Measurements from ENCODE around the gene CGB8.

CGB8 gene

DNA sequence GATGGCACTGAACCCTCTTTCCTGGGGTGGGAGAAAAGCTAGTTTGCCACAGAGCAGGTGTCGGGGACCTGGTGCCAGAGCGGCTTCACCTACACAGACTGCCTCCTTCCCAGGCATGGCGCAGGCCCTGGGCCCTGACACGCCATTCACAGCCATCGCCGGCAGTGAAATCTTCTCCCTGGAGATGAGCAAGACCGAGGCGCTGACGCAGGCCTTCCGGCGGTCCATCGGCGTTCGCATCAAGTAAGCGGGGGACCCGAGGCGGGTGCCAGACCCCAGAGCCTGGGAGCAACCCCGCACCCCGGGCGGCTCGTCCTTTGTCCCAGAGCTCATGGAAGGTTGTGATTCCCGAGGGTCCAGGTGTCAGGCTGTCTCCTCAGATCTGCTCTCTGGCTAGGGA lies 42.0 kb downstream of the CGB8 start:
- no peak overlapping the region for H3K27ac ChIP-seq (ENCODE audit: low read length)
- no peaks in the 10 kb centered on the region for H3K4me1 ChIP-seq (ENCODE audit: control insufficient read depth, insufficient read depth, low read length)
- no peak overlapping the region for H3K4me3 ChIP-seq (ENCODE audit: low read length)
- H3K36me3 ChIP-seq (ENCODE audit: control insufficient read depth, insufficient read depth, low read length) = peaks cover 43% of the 10 kb centered on the region
- no peaks in the 10 kb centered on the region for H3K9me3 ChIP-seq (ENCODE audit: control insufficient read depth, insufficient read depth, low read length)
- no peaks in the 10 kb centered on the region for H3K27me3 ChIP-seq (ENCODE audit: control insufficient read depth, insufficient read depth, low read length)
- no CpG with 5 or more reads among the region's 22 CpGs for WGBS (ENCODE audit: insufficient coverage, insufficient read length)
- DNase-seq (ENCODE audit: low read depth, low spot score) = no peak

DNA sequence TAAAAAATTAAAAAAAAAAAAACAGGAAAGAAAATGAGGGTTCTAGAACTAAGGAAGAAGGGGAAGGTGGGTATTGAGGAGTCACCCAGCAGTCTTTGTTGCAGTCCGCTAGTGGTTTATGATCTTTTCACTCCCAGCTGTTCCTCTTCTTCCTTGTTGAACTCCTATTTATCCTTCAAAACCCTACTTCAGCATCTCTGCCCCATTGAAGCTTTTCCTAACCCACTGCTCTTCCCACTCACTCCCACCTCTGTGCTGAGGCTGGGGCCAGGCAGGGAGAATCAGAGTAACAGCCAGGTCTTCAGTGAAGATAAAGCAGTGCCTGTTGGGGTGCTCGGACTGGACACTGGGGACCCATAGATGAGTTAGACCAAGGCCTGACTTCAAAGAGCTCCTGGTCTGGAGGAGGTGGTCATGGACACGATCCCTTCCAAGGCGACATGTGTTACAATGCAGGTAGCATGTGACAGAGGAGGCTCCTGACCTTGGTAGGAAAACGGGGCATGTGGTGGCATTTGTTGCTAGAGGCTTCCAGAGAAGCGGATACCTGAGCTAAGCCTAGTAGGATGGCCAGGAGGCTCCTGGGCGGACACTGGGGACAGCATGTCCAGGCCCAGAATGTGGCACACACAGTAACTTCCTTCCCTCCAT lies 43.8 kb downstream of the CGB8 start:
- H3K9me3 ChIP-seq (ENCODE audit: control insufficient read depth, insufficient read depth, low read length) = no peaks in the 10 kb centered on the region
- no peak for DNase-seq (ENCODE audit: low read depth, low spot score)
- no CpG with 5 or more reads among the region's 7 CpGs for whole genome bisulfite sequencing (ENCODE audit: insufficient coverage, insufficient read length)
- peaks cover 37% of the 10 kb centered on the region for H3K36me3 ChIP-seq (ENCODE audit: control insufficient read depth, insufficient read depth, low read length)
- H3K4me1 ChIP-seq (ENCODE audit: control insufficient read depth, insufficient read depth, low read length) = no peaks in the 10 kb centered on the region
- no peak overlapping the region for H3K27ac ChIP-seq (ENCODE audit: low read length)
- no peak overlapping the region for H3K4me3 ChIP-seq (ENCODE audit: low read length)
- no peaks in the 10 kb centered on the region for H3K27me3 ChIP-seq (ENCODE audit: control insufficient read depth, insufficient read depth, low read length)

GRCh38 chr19:49004133-49004532 lies 44.8 kb downstream of the CGB8 start:
- no CpG with 5 or more reads among the region's 15 CpGs for WGBS (ENCODE audit: insufficient coverage, insufficient read length)
- peaks cover 29% of the 10 kb centered on the region for H3K36me3 ChIP-seq (ENCODE audit: control insufficient read depth, insufficient read depth, low read length)
- DNase-seq (ENCODE audit: low read depth, low spot score) = no peak
- no peaks in the 10 kb centered on the region for H3K9me3 ChIP-seq (ENCODE audit: control insufficient read depth, insufficient read depth, low read length)
- H3K4me1 ChIP-seq (ENCODE audit: control insufficient read depth, insufficient read depth, low read length) = no peaks in the 10 kb centered on the region
- no peaks in the 10 kb centered on the region for H3K27me3 ChIP-seq (ENCODE audit: control insufficient read depth, insufficient read depth, low read length)
- no peak overlapping the region for H3K27ac ChIP-seq (ENCODE audit: low read length)
- H3K4me3 ChIP-seq (ENCODE audit: low read length) = no peak overlapping the region

DNA sequence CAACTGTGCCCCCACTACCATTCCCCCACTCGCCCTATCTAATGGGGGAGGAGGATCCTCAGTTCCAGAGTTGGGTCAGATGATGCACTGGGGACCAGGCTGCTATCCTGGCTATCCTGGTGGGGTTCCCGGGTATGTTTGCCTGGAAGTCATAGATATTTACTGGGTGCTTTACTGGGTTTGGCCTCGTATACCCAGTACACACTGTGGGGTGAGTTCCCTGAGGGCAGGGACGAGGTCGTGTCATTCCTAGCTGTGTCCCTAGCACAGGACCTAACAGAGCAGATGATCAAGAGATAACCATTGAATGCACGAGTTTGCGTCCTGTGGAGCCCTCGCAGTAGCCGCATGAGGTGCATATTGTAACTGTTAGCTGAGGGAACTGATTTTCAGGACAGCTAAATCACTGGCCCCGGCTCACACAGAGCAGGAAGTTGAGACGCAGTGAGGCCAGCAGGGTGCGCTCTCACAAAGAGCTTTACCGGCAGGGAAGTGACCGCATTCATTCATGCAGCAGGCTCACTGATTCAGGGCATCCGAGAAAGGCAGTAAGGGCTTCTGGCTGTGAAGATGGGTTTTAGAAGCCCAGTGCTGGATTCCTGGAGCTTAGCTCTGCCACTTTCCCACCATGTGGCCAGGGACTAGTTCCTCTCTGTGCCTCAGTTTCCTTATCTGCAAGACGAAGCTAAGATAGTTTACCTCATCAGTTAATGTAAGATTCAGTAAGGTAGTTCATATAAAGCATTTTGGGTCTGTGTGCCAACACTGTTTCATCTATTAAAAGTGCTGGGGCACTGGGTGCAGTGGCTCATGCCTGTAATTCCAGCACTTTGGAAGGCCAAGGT lies 49.2 kb downstream of the CGB8 start:
- no peak overlapping the region for H3K27ac ChIP-seq (ENCODE audit: low read length)
- peaks cover 10% of the 10 kb centered on the region for H3K36me3 ChIP-seq (ENCODE audit: control insufficient read depth, insufficient read depth, low read length)
- no CpG with 5 or more reads among the region's 16 CpGs for WGBS (ENCODE audit: insufficient coverage, insufficient read length)
- no peaks in the 10 kb centered on the region for H3K9me3 ChIP-seq (ENCODE audit: control insufficient read depth, insufficient read depth, low read length)
- no peaks in the 10 kb centered on the region for H3K27me3 ChIP-seq (ENCODE audit: control insufficient read depth, insufficient read depth, low read length)
- no peaks in the 10 kb centered on the region for H3K4me1 ChIP-seq (ENCODE audit: control insufficient read depth, insufficient read depth, low read length)
- peak; percentile 85 for DNase-seq (ENCODE audit: low read depth, low spot score)
- no peak overlapping the region for H3K4me3 ChIP-seq (ENCODE audit: low read length)

GRCh38 chr19:48997972-48998371 lies 50.9 kb downstream of the CGB8 start:
- WGBS (ENCODE audit: insufficient coverage, insufficient read length) = no CpG with 5 or more reads among the region's 5 CpGs
- Histone ChIP-seq H3K27me3 (ENCODE audit: control insufficient read depth, insufficient read depth, low read length) (no peaks in the 10 kb centered on the region), H3K27ac (ENCODE audit: low read length) (no peak overlapping the region), H3K9me3 (ENCODE audit: control insufficient read depth, insufficient read depth, low read length) (no peaks in the 10 kb centered on the region), H3K4me1 (ENCODE audit: control insufficient read depth, insufficient read depth, low read length) (peaks cover 1% of the 10 kb centered on the region; the same call in 1 of the 2 replicates), H3K36me3 (ENCODE audit: control insufficient read depth, insufficient read depth, low read length) (peaks cover 1% of the 10 kb centered on the region; the same call in 1 of the 2 replicates), H3K4me3 (ENCODE audit: low read length) (no peak overlapping the region)
- no peak for DNase-seq (ENCODE audit: low read depth, low spot score)

Measured in iPS DF 6.9 (cell line).